Fibroblast of lung (primary cell): ENCODE measurements around the gene ZFYVE28.

Experiments used
- EZH2 ChIP-seq: IDR thresholded peaks from 2 replicates; pipeline ENCODE4 v1.5.1; 2012; ENCODE audit warnings: low read length, control low read depth, mild to moderate bottlenecking; ENCODE audit errors: missing control alignments
- TF ChIP-seq, protein P1 (sequence below), 2 donors: IDR thresholded peaks in 1 of 2; conservative IDR thresholded peaks in 1 of 2; 1 replicate in 1 of 2; 2 replicates in 1 of 2; pipeline ENCODE4 v1.5.1; 2011 to 2012; ENCODE audit warnings: low read length in 2 of 2, control low read depth in 1 of 2, inconsistent platforms in 1 of 2, low read depth in 1 of 2, mild to moderate bottlenecking in 1 of 2

DNA sequence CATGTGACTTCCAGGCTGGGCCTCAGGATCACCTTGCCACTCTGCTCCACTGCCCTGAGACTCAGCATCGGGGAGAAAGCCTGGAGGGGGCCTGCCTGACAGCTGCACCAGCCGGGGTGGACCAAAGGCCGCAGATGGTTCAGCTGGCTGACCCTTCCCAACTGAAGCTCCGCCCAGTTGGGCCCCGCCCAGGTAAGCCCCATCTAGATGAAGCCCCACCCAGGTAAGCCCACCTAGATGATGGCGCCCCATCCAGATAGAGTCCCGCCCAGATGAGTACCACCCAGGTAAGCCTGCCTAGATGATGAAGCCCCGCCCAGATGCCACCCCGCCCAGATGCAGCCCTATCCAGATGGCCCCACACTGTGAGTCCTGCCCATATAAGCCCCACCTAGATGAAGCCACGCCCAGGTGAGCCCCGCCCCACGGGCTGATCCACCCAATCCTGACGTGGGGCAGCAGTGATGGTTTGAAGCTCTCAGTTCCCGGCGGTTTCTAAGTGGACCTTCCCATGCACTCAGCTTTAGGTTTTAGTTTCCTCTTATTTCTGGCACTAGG is 10.0 kb downstream of the ZFYVE28 start:
- TF ChIP-seq, protein P1, sequence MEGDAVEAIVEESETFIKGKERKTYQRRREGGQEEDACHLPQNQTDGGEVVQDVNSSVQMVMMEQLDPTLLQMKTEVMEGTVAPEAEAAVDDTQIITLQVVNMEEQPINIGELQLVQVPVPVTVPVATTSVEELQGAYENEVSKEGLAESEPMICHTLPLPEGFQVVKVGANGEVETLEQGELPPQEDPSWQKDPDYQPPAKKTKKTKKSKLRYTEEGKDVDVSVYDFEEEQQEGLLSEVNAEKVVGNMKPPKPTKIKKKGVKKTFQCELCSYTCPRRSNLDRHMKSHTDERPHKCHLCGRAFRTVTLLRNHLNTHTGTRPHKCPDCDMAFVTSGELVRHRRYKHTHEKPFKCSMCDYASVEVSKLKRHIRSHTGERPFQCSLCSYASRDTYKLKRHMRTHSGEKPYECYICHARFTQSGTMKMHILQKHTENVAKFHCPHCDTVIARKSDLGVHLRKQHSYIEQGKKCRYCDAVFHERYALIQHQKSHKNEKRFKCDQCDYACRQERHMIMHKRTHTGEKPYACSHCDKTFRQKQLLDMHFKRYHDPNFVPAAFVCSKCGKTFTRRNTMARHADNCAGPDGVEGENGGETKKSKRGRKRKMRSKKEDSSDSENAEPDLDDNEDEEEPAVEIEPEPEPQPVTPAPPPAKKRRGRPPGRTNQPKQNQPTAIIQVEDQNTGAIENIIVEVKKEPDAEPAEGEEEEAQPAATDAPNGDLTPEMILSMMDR (conservative IDR thresholded peaks at IDR 0.05 in 1 of 2, IDR thresholded peaks at IDR 0.05 in 1 of 2; ENCODE audit: low read depth in 1 of 2, low read length in 2 of 2): no peak
- no peak for TF ChIP-seq EZH2
